ENCODE results near the gene PRKAR2B. TPM values are rescaled to one million over a fixed set of nuclear protein-coding genes. Genes with fewer than 3 reads are reported as not detected.

Gene PRKAR2B
- total and polyA plus RNA-seq, 2 of the 4 experiments (the other 2 are of a cell fraction) = 3.0 to 3.1 TPM

GRCh38 chr7:107210400-107210799 is 165.9 kb downstream of the PRKAR2B start:
- ATAC-seq (ENCODE audit: low read depth) = no peak
- WGBS, 2 experiments (ENCODE audit: extremely low coverage in 2 of 2, insufficient read length in 1 of 2) = 100% methylated on average over 1 of the region's 4 CpGs; no CpG with 5 or more reads in 1 of the 2 experiments
- H3K9ac ChIP-seq (ENCODE audit: low read depth, low read length) = no peak overlapping the region
- in situ Hi-C loops (cut with MboI; ENCODE audit: low sequenced_read_pairs) = no loop called here
- H3K14ac ChIP-seq (replicated peaks; ENCODE audit: low read depth, low read length) = no peak overlapping the region
- no peaks in the 10 kb centered on the region; the same call in 1 of the 2 replicates for H3K9me3 ChIP-seq (ENCODE audit: control insufficient read depth, insufficient read depth, low read length)
- H3K23ac ChIP-seq (ENCODE audit: low read depth, low read length) = no peak overlapping the region
- no peak for DNase-seq
- H2AFZ ChIP-seq (replicated peaks; ENCODE audit: low read length, poor library complexity) = no peak overlapping the region
- H2BK20ac ChIP-seq (ENCODE audit: low read depth, low read length) = no peak overlapping the region
- no peak overlapping the region for H3K4me2 ChIP-seq (ENCODE audit: low read depth, low read length)
- H3K4ac ChIP-seq (ENCODE audit: low read depth, low read length) = no peak overlapping the region
- no peaks in the 10 kb centered on the region for H4K20me1 ChIP-seq (ENCODE audit: insufficient read depth, low read length)
- ChIA-PET CTCF (no interaction called here), POLR2A (ENCODE audit: unreplicated experiment) (no interaction called here)
- no peak overlapping the region for H3K18ac ChIP-seq (ENCODE audit: low read depth, low read length)
- peaks cover 12% of the 10 kb centered on the region for H3K36me3 ChIP-seq (ENCODE audit: control insufficient read depth, insufficient read depth, low read length)
- no peak overlapping the region for H2BK120ac ChIP-seq (ENCODE audit: low read depth, low read length)
- H3K9me1 ChIP-seq (ENCODE audit: insufficient read depth, low read length) = peaks cover 6% of the 10 kb centered on the region
- H3K4me1 ChIP-seq (ENCODE audit: control insufficient read depth, insufficient read depth, low read length) = peaks cover 4% of the 10 kb centered on the region; the same call in 1 of the 2 replicates
- H4K91ac ChIP-seq (ENCODE audit: insufficient read depth, low read depth, low read length) = no peak overlapping the region
- no TSS peak for BruUV-seq (replicated peaks)
- H3K56ac ChIP-seq (ENCODE audit: extremely low read depth, insufficient read depth, low read length) = no peak overlapping the region
- H4K8ac ChIP-seq (ENCODE audit: low read depth in 2 of 2, low read length in 2 of 2) = no peak overlapping the region
- no peaks in the 10 kb centered on the region for H3K27me3 ChIP-seq (ENCODE audit: control insufficient read depth, insufficient read depth, low read length)
- dilution Hi-C loops (cut with HindIII; ENCODE audit: low sequenced_read_pairs, unreplicated experiment) = no loop called here
- H2AK5ac ChIP-seq (ENCODE audit: low read depth, low read length) = no peak overlapping the region
- intact Hi-C loops (cut with micrococcal nuclease) = no loop called here
- H2BK5ac ChIP-seq (ENCODE audit: low read depth, low read length, poor library complexity, severe bottlenecking) = no peak overlapping the region
- TF ChIP-seq RFX5 (IDR thresholded peaks at IDR 0.05; ENCODE audit: low read depth, low read length) (no peak), ELK1 (IDR thresholded peaks at IDR 0.05; ENCODE audit: borderline replicate concordance, low read depth, low read length) (no peak), NFE2L2 (IDR thresholded peaks at IDR 0.05; ENCODE audit: low read depth, low read length) (no peak), USF2 (IDR thresholded peaks at IDR 0.05; ENCODE audit: low read depth, low read length) (no peak), MAZ (IDR thresholded peaks at IDR 0.05; ENCODE audit: borderline replicate concordance, low read depth, low read length) (no peak), CEBPB (IDR thresholded peaks at IDR 0.05; ENCODE audit: low read depth, low read length) (no peak), BHLHE40 (IDR thresholded peaks at IDR 0.05; ENCODE audit: low read depth, low read length) (no peak)
- no peak overlapping the region for H4K5ac ChIP-seq (ENCODE audit: low read depth, low read length)
- no peak overlapping the region for H3K27ac ChIP-seq (ENCODE audit: insufficient read depth, low read length)
- H2AK9ac ChIP-seq (replicated peaks; ENCODE audit: low read depth, low read length, poor library complexity) = no peak overlapping the region
- no peak overlapping the region for H3K4me3 ChIP-seq (ENCODE audit: insufficient read depth, low read depth, low read length)
- H2BK15ac ChIP-seq (ENCODE audit: low read depth, low read length) = no peak overlapping the region
- H3K79me1 ChIP-seq (ENCODE audit: low read depth in 1 of 2, low read length in 2 of 2) = peaks cover 0 to 4% of the 10 kb centered on the region in 2 experiments; a peak in 3 of 4 replicates

Other genes starting within 250 kb of the PRKAR2B start
- gene PIK3CG, start 179.4 kb upstream of the PRKAR2B start, total RNA-seq (2012; rRNA removed) = under 0.01 TPM in 2 replicates
- not detected in 2 replicates for gene PIK3CG, start 179.4 kb upstream of the PRKAR2B start, polyA plus RNA-seq (2012; rRNA removed)
- gene HBP1, start 124.3 kb downstream of the PRKAR2B start, total RNA-seq (2012; rRNA removed) = 69.9 and 70.0 TPM in 2 replicates
- gene HBP1, start 124.3 kb downstream of the PRKAR2B start, polyA plus RNA-seq (2012; rRNA removed) = 19.0 and 27.1 TPM in 2 replicates

All from IMR-90 (cell line).